Lung (tissue), 12 donors: ENCODE results near the gene RAB3GAP2. TPM values are rescaled to one million over a fixed set of nuclear protein-coding genes. Genes with fewer than 3 reads are reported as not detected.

Experiments used
- ATAC-seq: fragments of 200-7000 bp; cut with Tn5 transposase; one replicate; pipeline ENCODE4 v1.9.1; 2020; ENCODE audit warnings: moderate number of reproducible peaks; ENCODE audit not compliant: insufficient read depth, low FRiP score
- DNase-seq, 3 donors: peaks; one replicate each; pipeline ENCODE4 v3.0.0-alpha.2; 2013 to 2017
- H3K27ac ChIP-seq, 2 donors: one replicate each; pipeline ENCODE4 v1.5.1; 2013; ENCODE audit warnings: mild to moderate bottlenecking in 2 of 2, moderate library complexity in 2 of 2, control low read depth in 1 of 2, inconsistent platforms in 1 of 2, low read depth in 1 of 2, low read length in 1 of 2
- H3K27me3 ChIP-seq, 3 donors: one replicate each; pipeline ENCODE4 v1.5.1; 2013; ENCODE audit warnings: low read length in 2 of 3; ENCODE audit not compliant: control insufficient read depth in 3 of 3, insufficient read depth in 3 of 3
- H3K36me3 ChIP-seq, 4 donors: one replicate each; pipeline ENCODE4 v1.5.1; 2013; ENCODE audit warnings: low read length in 4 of 4, mild to moderate bottlenecking in 1 of 4, moderate library complexity in 1 of 4; ENCODE audit not compliant: control insufficient read depth in 4 of 4, insufficient read depth in 4 of 4
- H3K4me1 ChIP-seq, 5 donors: one replicate each; pipeline ENCODE4 v1.5.1; 2013; ENCODE audit warnings: low read length in 5 of 5, mild to moderate bottlenecking in 2 of 5, moderate library complexity in 1 of 5; ENCODE audit not compliant: control insufficient read depth in 5 of 5, insufficient read depth in 5 of 5
- H3K4me3 ChIP-seq: one replicate; pipeline ENCODE4 v1.5.1; 2013; ENCODE audit warnings: mild to moderate bottlenecking, control low read depth, moderate library complexity
- H3K9ac ChIP-seq, 2 donors: one replicate each; pipeline ENCODE4 v1.5.1; 2013; ENCODE audit warnings: low read length in 2 of 2, control low read depth in 1 of 2; ENCODE audit not compliant: insufficient read depth in 1 of 2
- H3K9me3 ChIP-seq, 4 donors: one replicate each; pipeline ENCODE4 v1.5.1; 2013; ENCODE audit warnings: low read length in 3 of 4, mild to moderate bottlenecking in 1 of 4, moderate library complexity in 1 of 4; ENCODE audit not compliant: control insufficient read depth in 4 of 4, insufficient read depth in 3 of 4
- CTCF ChIP-seq: IDR thresholded peaks from 2 replicates; pipeline ENCODE4 v1.5.1; 2012; ENCODE audit warnings: mild to moderate bottlenecking; ENCODE audit errors: control extremely low read depth, extremely low read depth
- WGBS, 2 donors: extraction: QIAGEN DNeasy Blood & Tissue Kit; methylation state at CpG; one replicate each; pipeline ENCODE4 v1.1.7; 2013; 5-methylcytosine and 5-hydroxymethylcytosine counted together
- polyA plus RNA-seq, 2 donors: library from polyadenylated mRNA; stranded (reverse); fragments of 200-250 nt; gene quantifications; one replicate each; pipeline ENCODE4 v1.2.1, GENCODE V29; 2013
- total RNA-seq, 2 donors: library from RNA; depleted of rRNA in 1 of 2; stranded (reverse); fragments of >200 nt in 1 of 2; gene quantifications; one replicate each; pipeline ENCODE4 v1.2.1, GENCODE V29; 2014 to 2021
- donor health status: control.
- donor health status: control.
- donor health status: Bipolar disorder and iron deficiency.
- donor health status: healthy.
- donor health status: DM: yes; HTN: yes; CAD: no.

The RAB3GAP2 gene
- total and polyA plus RNA-seq, 4 donors = 7.5 to 37.5 (median 23.2) TPM

GRCh38 chr1:220149742-220150141 is 122.5 kb downstream of the RAB3GAP2 start:
- no peak for ATAC-seq
- Histone ChIP-seq H3K27ac (no peak overlapping the region), H3K4me3 (no peak overlapping the region), H3K36me3 (peaks cover 11 to 34% (median 16%) of the 10 kb centered on the region in 4 donors), H3K27me3 (no peaks in the 10 kb centered on the region), H3K9me3 (no peaks in the 10 kb centered on the region), H3K4me1 (peaks cover 0 to 2% (median 0%) of the 10 kb centered on the region in 5 donors), H3K9ac (no peak overlapping the region)
- no peak for DNase-seq
- 95 to 97% methylated on average over 1 of the region's 1 CpG for WGBS, 2 donors
- no peak for TF ChIP-seq CTCF

DNA sequence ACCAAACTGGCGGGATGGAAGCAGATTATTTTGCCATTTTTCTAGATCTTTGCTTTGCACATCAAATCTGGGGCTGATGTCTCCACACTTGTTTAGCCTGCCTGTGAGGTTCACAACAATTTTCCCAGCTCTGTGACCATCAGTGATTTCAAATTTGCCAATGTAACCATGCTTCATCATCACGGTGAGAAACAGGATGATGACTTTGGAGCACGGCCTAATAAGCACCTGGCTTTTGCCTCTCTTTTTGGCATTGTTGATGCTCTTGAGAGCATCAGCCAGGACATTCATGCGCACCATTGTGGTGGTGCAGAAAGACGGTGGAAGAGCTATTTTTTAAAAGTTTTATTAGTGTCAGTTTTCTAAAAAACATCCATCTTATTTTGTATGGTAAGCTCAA is 128.2 kb downstream of the RAB3GAP2 start:
- WGBS, 2 donors = 94 to 95% methylated on average over 5 of the region's 5 CpGs

GRCh38 chr1:220139966-220140365 is 132.3 kb downstream of the RAB3GAP2 start:
- no peak overlapping the region for H3K27ac ChIP-seq
- no peak for TF ChIP-seq CTCF
- ATAC-seq = no peak
- H3K4me1 ChIP-seq = no peaks in the 10 kb centered on the region
- WGBS, 2 donors = 85 to 91% methylated on average over 6 of the region's 6 CpGs
- no peak overlapping the region for H3K9ac ChIP-seq
- H3K4me3 ChIP-seq = no peak overlapping the region
- H3K9me3 ChIP-seq = no peaks in the 10 kb centered on the region
- no peaks in the 10 kb centered on the region for H3K27me3 ChIP-seq
- peaks cover 13 to 37% (median 28%) of the 10 kb centered on the region in 4 donors for H3K36me3 ChIP-seq
- no peak for DNase-seq

More for the DNA sequence above, 128.2 kb downstream of the RAB3GAP2 start:
- H3K27me3 ChIP-seq = no peaks in the 10 kb centered on the region
- TF ChIP-seq CTCF = no peak
- H3K9me3 ChIP-seq = no peaks in the 10 kb centered on the region
- peaks cover 7 to 47% (median 34%) of the 10 kb centered on the region in 4 donors for H3K36me3 ChIP-seq
- H3K9ac ChIP-seq = no peak overlapping the region
- no peak overlapping the region for H3K4me3 ChIP-seq
- no peak for ATAC-seq
- no peaks in the 10 kb centered on the region for H3K4me1 ChIP-seq
- H3K27ac ChIP-seq = no peak overlapping the region
- DNase-seq = no peak
